Activated CD8-positive, alpha-beta memory T cell treated with anti-CD3 and anti-CD28 coated beads, Interleukin-2, amount 50 U/mL, for 1 hour (primary cell): ENCODE results near the gene C2CD3.
"Not testable (repeated sequence)": the region's sequence is repeated elsewhere in the genome, so short reads cannot be mapped to it uniquely, and the experiment has no call there.

Experiments
- DNase-seq: peaks from one replicate; pipeline ENCODE4 v3.0.0-alpha.2; 2020; ENCODE audit errors: extremely low read depth

The C2CD3 gene

GRCh38 chr11:74004759-74005615, 165.8 kb downstream of the C2CD3 start:
- DNase-seq = peak; percentile 79

DNA sequence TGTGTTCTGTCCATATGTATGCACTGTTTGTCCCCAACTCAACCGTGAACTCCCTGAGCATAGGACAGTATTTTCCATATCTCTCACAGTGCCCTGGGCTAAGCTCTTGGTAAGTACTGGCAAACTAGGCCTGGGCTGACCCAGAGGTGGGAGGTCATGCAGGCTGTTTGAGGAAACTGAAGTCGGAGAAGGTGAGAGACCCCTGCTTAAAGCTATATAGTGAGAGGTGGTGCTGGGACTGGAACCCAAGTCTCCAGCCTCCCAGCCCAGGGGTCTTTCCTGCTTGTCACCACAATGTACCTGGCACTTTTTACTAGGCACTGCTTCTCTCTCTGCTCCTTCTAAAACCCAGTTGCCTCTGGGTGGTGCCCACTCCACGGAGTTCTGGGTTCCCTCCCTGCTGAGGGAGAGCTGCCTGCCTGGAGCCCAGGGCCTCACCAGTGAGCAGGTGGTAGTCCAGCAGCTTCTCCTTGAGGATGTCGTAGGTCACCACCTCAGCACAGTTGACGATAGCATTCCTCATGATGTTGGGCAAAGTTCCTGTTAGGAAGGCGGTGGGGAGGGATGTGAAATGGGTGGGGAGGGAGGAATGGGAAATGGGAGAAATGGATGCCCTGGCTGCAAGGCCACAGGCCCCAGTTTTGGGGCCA, 166.6 kb downstream of the C2CD3 start:
- DNase-seq = no peak

DNA sequence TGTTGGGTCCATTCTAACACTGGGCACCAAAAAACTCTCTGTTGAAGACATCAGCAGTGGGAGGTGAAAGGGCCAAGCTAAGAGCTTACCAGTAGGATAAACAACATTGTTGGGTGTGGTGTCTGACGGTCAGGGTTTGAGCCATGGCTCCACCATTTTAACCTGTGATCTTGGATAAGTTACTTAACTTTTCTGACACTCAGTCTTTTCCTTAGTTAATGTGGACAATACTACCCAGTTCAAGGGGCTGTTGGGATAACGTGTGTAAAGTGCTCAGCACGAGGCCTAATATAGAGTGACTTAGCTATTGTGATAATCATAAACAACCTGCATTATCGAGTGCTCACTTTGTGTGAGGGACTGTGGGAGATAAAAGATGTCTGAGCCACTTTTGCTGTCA, 168.0 kb downstream of the C2CD3 start:
- no peak for DNase-seq

- DNase-seq = no peak
These were observed 168.9 kb downstream of the C2CD3 start for GRCh38 chr11:74001822-74002286.

DNA sequence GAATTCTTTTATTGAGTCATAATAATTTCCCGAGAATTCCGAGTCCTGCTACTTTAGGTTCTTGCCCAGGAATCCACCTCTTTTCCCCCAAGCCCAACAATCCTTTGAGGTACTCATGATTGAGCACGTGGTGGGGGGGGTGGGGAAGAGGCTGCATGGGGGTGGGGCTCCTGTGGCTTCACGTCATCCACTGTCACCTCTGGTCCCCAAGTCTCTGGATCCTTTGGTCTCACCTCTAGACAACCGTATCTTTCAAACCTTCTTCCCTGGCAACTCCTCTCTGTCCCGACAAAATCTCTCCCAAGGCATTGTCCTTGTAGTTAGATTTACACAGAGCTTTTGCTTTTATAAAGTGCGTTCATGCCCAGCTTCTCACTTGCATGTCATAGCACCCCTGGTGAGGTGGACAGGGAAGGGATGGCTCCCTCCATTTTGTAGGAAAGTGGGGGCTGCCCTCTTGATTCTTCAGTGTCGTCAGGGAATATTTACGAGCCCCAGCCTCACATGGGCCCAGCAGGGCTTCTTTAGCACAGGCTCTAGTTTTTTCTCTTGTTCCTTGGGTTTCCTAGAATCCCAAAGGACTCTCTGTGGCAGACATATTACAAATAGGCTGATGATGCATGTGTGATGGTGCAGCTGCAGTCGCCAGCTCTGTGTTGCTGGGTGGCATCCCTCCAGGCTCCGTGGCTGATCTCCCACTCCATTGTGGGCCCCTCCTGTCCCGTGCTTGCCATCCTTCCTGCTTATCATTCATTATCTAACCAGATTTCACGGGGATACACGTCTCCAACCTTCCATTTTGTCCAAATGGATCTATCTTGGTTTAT, 170.3 kb downstream of the C2CD3 start:
- no peak for DNase-seq

- DNase-seq = no peak
These were observed 171.1 kb downstream of the C2CD3 start for GRCh38 chr11:73999581-74000306.

GRCh38 chr11:73998846-73999575, 171.8 kb downstream of the C2CD3 start:
- DNase-seq = no peak

GRCh38 chr11:73997120-73997770, 173.6 kb downstream of the C2CD3 start:
- DNase-seq = no peak

DNA sequence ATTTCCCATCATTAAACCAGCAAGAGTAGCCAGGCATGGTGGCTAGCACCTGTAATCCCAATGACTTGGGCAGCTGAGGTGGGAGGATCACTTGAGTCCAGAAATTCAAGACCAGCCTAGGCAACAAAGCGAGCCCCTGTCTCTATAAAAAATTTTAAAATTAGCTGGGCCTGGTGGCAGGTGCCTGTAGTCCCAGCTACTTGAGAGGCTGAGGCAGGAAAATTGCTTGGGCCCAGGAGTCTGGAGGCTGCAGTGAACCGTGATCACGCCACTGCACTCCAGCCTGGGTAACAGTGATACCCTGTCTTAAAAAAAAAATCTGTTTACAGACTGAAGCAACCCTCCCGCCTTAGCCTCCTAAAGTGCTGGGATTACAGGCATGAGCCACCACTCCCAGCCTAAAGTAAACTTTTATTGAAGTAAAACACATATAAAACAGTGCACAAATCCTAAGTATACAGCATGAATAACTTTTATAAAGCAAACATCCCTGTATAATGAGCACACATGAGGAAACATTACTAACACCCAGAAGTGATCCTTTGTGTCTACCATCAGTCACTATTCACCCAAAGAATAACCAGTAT, 174.5 kb downstream of the C2CD3 start:
- DNase-seq = no peak

- DNase-seq = no peak
These were observed 175.1 kb downstream of the C2CD3 start for GRCh38 chr11:73995731-73996130.

- no peak for DNase-seq
These were observed 175.6 kb downstream of the C2CD3 start for GRCh38 chr11:73995247-73995646.

GRCh38 chr11:73991471-73992006, 179.3 kb downstream of the C2CD3 start:
- no peak for DNase-seq

DNA sequence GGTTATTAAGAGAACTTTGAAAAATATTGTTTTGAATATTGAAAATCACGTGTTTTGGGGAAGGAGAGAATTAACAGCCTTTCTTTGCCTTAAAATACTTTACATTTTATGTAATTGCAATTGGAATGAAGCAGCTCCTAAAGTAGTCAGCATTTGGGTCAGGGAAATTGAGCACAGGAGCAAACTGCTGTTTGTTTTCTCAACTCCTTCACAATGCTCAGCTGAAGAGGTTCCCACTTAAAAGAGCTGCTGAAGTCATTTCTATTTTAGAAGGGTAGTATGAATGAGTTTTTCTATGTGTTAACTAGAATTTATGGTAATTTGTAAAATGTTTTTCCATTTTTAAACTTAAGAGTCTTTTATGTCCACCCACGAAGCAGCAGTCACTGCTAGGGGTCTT, 180.1 kb downstream of the C2CD3 start:
- no peak for DNase-seq

- no peak for DNase-seq
These were observed 181.6 kb downstream of the C2CD3 start for GRCh38 chr11:73989156-73989555.

DNA sequence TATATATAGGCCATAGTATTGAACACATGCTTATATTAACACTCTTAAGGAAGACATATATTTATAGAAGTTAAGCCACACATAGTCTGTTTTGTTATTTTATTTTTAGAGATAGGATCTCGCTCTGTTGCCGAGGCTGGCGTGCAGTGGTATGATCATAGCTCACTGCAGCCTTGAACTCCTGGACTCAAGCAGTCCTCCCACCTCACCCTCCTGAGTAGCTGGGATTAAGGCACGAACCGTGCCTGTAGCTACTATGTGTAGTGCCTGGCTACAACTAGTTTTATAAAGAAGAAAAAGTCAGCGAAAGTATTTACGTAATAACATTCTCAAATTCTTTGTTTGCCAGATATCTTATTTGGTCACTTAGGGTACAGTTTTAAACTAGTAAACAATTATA, 182.6 kb downstream of the C2CD3 start:
- no peak for DNase-seq

- not testable (repeated sequence) for DNase-seq
These were observed 185.1 kb downstream of the C2CD3 start for GRCh38 chr11:73985661-73986060.

GRCh38 chr11:73983741-73984538, 186.9 kb downstream of the C2CD3 start:
- no peak for DNase-seq

DNA sequence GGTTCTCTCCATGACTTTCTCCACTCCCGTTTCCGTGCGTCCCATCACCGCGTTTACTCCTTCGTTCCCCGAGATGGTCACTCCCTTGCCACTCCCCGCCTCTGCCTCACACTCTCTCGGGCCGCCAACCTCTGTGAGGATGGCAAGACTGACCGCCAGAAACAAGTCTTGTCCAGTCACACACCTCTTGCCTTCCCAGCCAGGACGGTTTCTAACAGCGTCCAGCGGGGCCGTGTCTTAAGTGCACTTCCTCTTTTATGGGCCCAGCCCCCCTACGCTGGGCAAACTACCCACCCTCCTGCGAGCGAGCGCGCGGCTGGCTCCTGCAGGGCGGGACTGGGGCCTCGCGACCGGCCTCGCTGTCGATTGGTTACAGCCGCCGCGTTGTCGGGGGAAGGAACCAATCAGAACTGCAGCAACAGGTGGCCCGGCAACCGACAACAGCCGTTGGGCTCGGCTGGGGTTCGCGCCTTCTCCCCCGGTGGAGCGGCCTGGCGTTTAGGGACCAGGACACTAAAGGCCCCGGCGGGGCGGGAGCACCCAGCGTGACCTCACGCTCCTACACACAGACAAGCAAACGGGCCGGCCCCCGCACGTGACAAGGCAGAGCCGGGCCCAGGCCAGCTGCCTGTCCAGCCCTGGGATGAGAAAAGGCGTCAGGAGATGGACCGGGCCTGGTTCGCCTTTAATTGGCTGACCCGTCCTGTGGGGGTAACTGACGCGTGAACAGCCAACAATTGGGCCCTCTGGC, 187.6 kb downstream of the C2CD3 start:
- DNase-seq = peak; percentile 82
